Muscle layer of duodenum (tissue), 2 donors: ENCODE measurements around the gene LSM2.
"Not testable (repeated sequence)": the region's sequence is repeated elsewhere in the genome, so short reads cannot be mapped to it uniquely, and the experiment has no call there.

Experiments
- H3K27ac ChIP-seq: one replicate; pipeline ENCODE4 v1.7.0; 2013; ENCODE audit warnings: mild to moderate bottlenecking, low read length
- H3K27me3 ChIP-seq: one replicate; pipeline ENCODE4 v1.7.0; 2013; ENCODE audit warnings: low read depth, mild to moderate bottlenecking, control low read depth, low read length
- H3K36me3 ChIP-seq, 2 donors: one replicate each; pipeline ENCODE4 v1.7.0; 2013; ENCODE audit warnings: low read length in 2 of 2, control low read depth in 1 of 2, mild to moderate bottlenecking in 1 of 2; ENCODE audit not compliant: insufficient read depth in 2 of 2, control insufficient read depth in 1 of 2
- H3K4me1 ChIP-seq, 2 donors: one replicate each; pipeline ENCODE4 v1.7.0; 2013; ENCODE audit warnings: low read length in 2 of 2, mild to moderate bottlenecking in 2 of 2, control low read depth in 1 of 2, moderate library complexity in 1 of 2; ENCODE audit not compliant: insufficient read depth in 2 of 2, control insufficient read depth in 1 of 2
- H3K4me3 ChIP-seq, 2 donors: one replicate each; pipeline ENCODE4 v1.7.0; 2013; ENCODE audit warnings: low read length in 2 of 2, low read depth in 1 of 2, mild to moderate bottlenecking in 1 of 2
- H3K9me3 ChIP-seq, 2 donors: one replicate each; pipeline ENCODE4 v1.7.0; 2013; ENCODE audit warnings: low read length in 2 of 2, control low read depth in 1 of 2, mild to moderate bottlenecking in 1 of 2; ENCODE audit not compliant: control insufficient read depth in 1 of 2
- donor health status: healthy.

Gene LSM2

GRCh38 chr6:31794294-31794865 is 12.4 kb downstream of the LSM2 start:
- peaks cover 5 to 23% of the 10 kb centered on the region in 2 donors for H3K36me3 ChIP-seq
- no peaks in the 10 kb centered on the region for H3K9me3 ChIP-seq
- peak overlapping the region; percentile 97 for H3K27ac ChIP-seq
- H3K4me3 ChIP-seq, result peak overlapping the region; percentile 68 to 94
- H3K4me1 ChIP-seq, result peaks cover 0 to 10% of the 10 kb centered on the region in 2 donors
- no peaks in the 10 kb centered on the region for H3K27me3 ChIP-seq

- not testable (repeated sequence) for H3K27me3 ChIP-seq, H3K4me3 ChIP-seq, H3K9me3 ChIP-seq, H3K4me1 ChIP-seq
- Histone ChIP-seq H3K27ac (peak overlapping the region; percentile 97), H3K36me3 (peaks cover 7 to 25% of the 10 kb centered on the region in 2 donors)
Measured at GRCh38 chr6:31793927-31794245, 12.9 kb downstream of the LSM2 start.

GRCh38 chr6:31792761-31793171 is 14.0 kb downstream of the LSM2 start:
- H3K4me1 ChIP-seq, result peaks cover 0 to 10% of the 10 kb centered on the region in 2 donors
- peaks cover 7 to 30% of the 10 kb centered on the region in 2 donors for H3K36me3 ChIP-seq
- H3K9me3 ChIP-seq, result no peaks in the 10 kb centered on the region
- no peak overlapping the region for H3K4me3 ChIP-seq
- H3K27ac ChIP-seq, result no peak overlapping the region
- H3K27me3 ChIP-seq, result no peaks in the 10 kb centered on the region

- peaks cover 0 to 10% of the 10 kb centered on the region in 2 donors for H3K4me1 ChIP-seq
- H3K36me3 ChIP-seq, result peaks cover 7 to 30% of the 10 kb centered on the region in 2 donors
- no peaks in the 10 kb centered on the region for H3K9me3 ChIP-seq
- H3K4me3 ChIP-seq, result no peak overlapping the region
- H3K27me3 ChIP-seq, result no peaks in the 10 kb centered on the region
- H3K27ac ChIP-seq, result no peak overlapping the region
Measured at GRCh38 chr6:31792090-31792374, 14.7 kb downstream of the LSM2 start.

- Histone ChIP-seq H3K9me3 (no peaks in the 10 kb centered on the region), H3K27me3 (no peaks in the 10 kb centered on the region), H3K4me3 (no peak overlapping the region), H3K36me3 (peaks cover 7 to 30% of the 10 kb centered on the region in 2 donors), H3K4me1 (peaks cover 0 to 10% of the 10 kb centered on the region in 2 donors), H3K27ac (no peak overlapping the region)
Measured at GRCh38 chr6:31791324-31792089, 15.3 kb downstream of the LSM2 start.

- H3K4me3 ChIP-seq, result no peak overlapping the region
- H3K36me3 ChIP-seq, result peaks cover 30 to 53% of the 10 kb centered on the region in 2 donors
Measured at GRCh38 chr6:31785475-31785874, 21.3 kb downstream of the LSM2 start.

GRCh38 chr6:31784098-31784925 is 22.5 kb downstream of the LSM2 start:
- H3K4me1 ChIP-seq, result no peaks in the 10 kb centered on the region
- H3K9me3 ChIP-seq, result no peaks in the 10 kb centered on the region
- no peak overlapping the region for H3K27ac ChIP-seq
- H3K27me3 ChIP-seq, result no peaks in the 10 kb centered on the region
- no peak overlapping the region for H3K4me3 ChIP-seq
- peaks cover 32 to 62% of the 10 kb centered on the region in 2 donors for H3K36me3 ChIP-seq

More at GRCh38 chr6:31785475-31785874, 21.3 kb downstream of the LSM2 start:
- H3K27ac ChIP-seq, result no peak overlapping the region
- H3K9me3 ChIP-seq, result no peaks in the 10 kb centered on the region
- H3K27me3 ChIP-seq, result no peaks in the 10 kb centered on the region
- H3K4me1 ChIP-seq, result no peaks in the 10 kb centered on the region

GRCh38 chr6:31782126-31782855 is 24.5 kb downstream of the LSM2 start:
- no peaks in the 10 kb centered on the region for H3K27me3 ChIP-seq
- H3K27ac ChIP-seq, result no peak overlapping the region
- H3K9me3 ChIP-seq, result no peaks in the 10 kb centered on the region
- peaks cover 0 to 2% of the 10 kb centered on the region in 2 donors for H3K4me1 ChIP-seq
- no peak overlapping the region for H3K4me3 ChIP-seq
- H3K36me3 ChIP-seq, result peaks cover 30 to 66% of the 10 kb centered on the region in 2 donors

- Histone ChIP-seq H3K4me1 (peaks cover 0 to 10% of the 10 kb centered on the region in 2 donors), H3K36me3 (peaks cover 30 to 66% of the 10 kb centered on the region in 2 donors), H3K9me3 (no peaks in the 10 kb centered on the region)
Measured at GRCh38 chr6:31781244-31782125, 25.3 kb downstream of the LSM2 start.

GRCh38 chr6:31780507-31781243 is 26.1 kb downstream of the LSM2 start:
- peaks cover 30 to 66% of the 10 kb centered on the region in 2 donors for H3K36me3 ChIP-seq

More at GRCh38 chr6:31781244-31782125, 25.3 kb downstream of the LSM2 start:
- H3K27ac ChIP-seq, result no peak overlapping the region
- H3K4me3 ChIP-seq, result no peak overlapping the region
- H3K27me3 ChIP-seq, result no peaks in the 10 kb centered on the region

More at GRCh38 chr6:31780507-31781243, 26.1 kb downstream of the LSM2 start:
- Histone ChIP-seq H3K4me1 (peaks cover 0 to 12% of the 10 kb centered on the region in 2 donors), H3K27ac (no peak overlapping the region), H3K27me3 (no peaks in the 10 kb centered on the region), H3K9me3 (no peaks in the 10 kb centered on the region), H3K4me3 (no peak overlapping the region)
